Adrenal gland (tissue), 12 donors: ENCODE data around the gene ERC2. TPM values are rescaled to one million over a fixed set of nuclear protein-coding genes. Genes with fewer than 3 reads are reported as not detected.
A peak's percentile ranks its signal among the peaks of the same experiment; 100 is the strongest.

Experiments
- DNase-seq, 7 donors: peaks; one replicate each; pipeline ENCODE4 v3.0.0-alpha.2; 2019 to 2020
- H3K27ac ChIP-seq, 5 donors: fragments of 200-600 bp; sonication (generic) in 4 of 5; 1 replicate in 3 of 5; 2 replicates in 2 of 5; pipeline versions ENCODE4 v1.5.1 to v1.8.0; 2016 to 2020; ENCODE audit warnings: mild to moderate bottlenecking in 1 of 5
- H3K27me3 ChIP-seq: fragments of 200-600 bp; 2 replicates; pipeline ENCODE4 v1.8.0; 2021
- H3K36me3 ChIP-seq, 2 donors: fragments of 200-600 bp; replicated peaks in 1 of 2; 1 replicate in 1 of 2; 2 replicates in 1 of 2; pipeline versions ENCODE4 v1.5.1 to v1.8.0; 2018 to 2022
- H3K4me1 ChIP-seq, 2 donors: fragments of 200-600 bp; replicated peaks in 1 of 2; 1 replicate in 1 of 2; 2 replicates in 1 of 2; pipeline versions ENCODE4 v1.5.1 to v1.8.0; 2018 to 2021
- H3K4me3 ChIP-seq, 4 donors: fragments of 200-600 bp; sonication (generic) in 3 of 4; one replicate each; pipeline ENCODE4 v1.5.1; 2016 to 2018
- H3K9me3 ChIP-seq, 3 donors: fragments of 200-600 bp; sonication (generic) in 1 of 3; replicated peaks in 1 of 3; 1 replicate in 2 of 3; 2 replicates in 1 of 3; pipeline versions ENCODE4 v1.5.1 to v1.8.0; 2016 to 2021
- POLR2A ChIP-seq, 2 donors: fragments of 450-650 bp; IDR thresholded peaks; one replicate each; pipeline ENCODE4 v1.6.1; 2017; ENCODE audit warnings: antibody characterized with exemption in 2 of 2, mild to moderate bottlenecking in 2 of 2, moderate library complexity in 1 of 2
- WGBS, 4 donors: extraction: QIAGEN DNeasy Blood & Tissue Kit in 2 of 4; methylation state at CpG; one replicate each; pipeline versions ENCODE4 v1.1.5 to v1.1.7; 2013 to 2017; 5-methylcytosine and 5-hydroxymethylcytosine counted together
- intact Hi-C, 2 donors: fragments of 100-400 bp; cut with DNase I; formaldehyde crosslinking; loops; one replicate each; pipeline versions ENCODE4 v1.14.1 to v1.15.0; 2022 to 2023
- polyA plus RNA-seq, 3 donors: library from polyadenylated mRNA; stranded (reverse); fragments of 200-250 nt in 2 of 3; fragments of 350-450 nt in 1 of 3; fragmentation: Illumina TruSeq in 1 of 3; extraction: RNeasy Lipid Tissue Mini Kit (QIAGEN cat#74804) in 1 of 3; gene quantifications; one replicate each; pipeline ENCODE4 v1.2.3, GENCODE V29; 2013 to 2014
- total RNA-seq, 9 donors: library from RNA; depleted of rRNA in 4 of 9; stranded (reverse); fragments of >200 nt in 4 of 9; fragments of 120-200 nt in 1 of 9; fragmentation: NEBNext Ultra II Directional in 1 of 9; extraction: Animal tissue kit (Norgen Biotek cat#: 25700) in 1 of 9; gene quantifications; one replicate each; pipeline versions ENCODE4 v1.1.0 to v1.2.4, GENCODE V29; 2013 to 2023
- TF ChIP-seq, protein P1 (sequence below), 6 experiments: fragments of 450-650 bp in 4 of 6; fragments of 200-600 bp in 2 of 6; sonication (generic) in 1 of 6; IDR thresholded peaks; 1 replicate in 5 of 6; 2 replicates in 1 of 6; pipeline versions ENCODE4 v1.5.1 to v1.8.0; 2016 to 2021; ENCODE audit warnings: antibody characterized with exemption in 6 of 6, mild to moderate bottlenecking in 2 of 6, moderate library complexity in 1 of 6
- donor health status: healthy with polysubstance abuse.
- donor health status: Bipolar disorder and iron deficiency.
- donor health status: DM: yes; HTN: yes; CAD: no.
- donor health status: DM: no; HTN: no; CAD: no.
- donor health status: DM: no; HTN: no; CAD: no.
- donor health status: DM: yes; HTN: yes; CAD: no.

ERC2 gene
- total and polyA plus RNA-seq, 12 donors = 0.47 to 5.8 (median 1.5) TPM

DNA sequence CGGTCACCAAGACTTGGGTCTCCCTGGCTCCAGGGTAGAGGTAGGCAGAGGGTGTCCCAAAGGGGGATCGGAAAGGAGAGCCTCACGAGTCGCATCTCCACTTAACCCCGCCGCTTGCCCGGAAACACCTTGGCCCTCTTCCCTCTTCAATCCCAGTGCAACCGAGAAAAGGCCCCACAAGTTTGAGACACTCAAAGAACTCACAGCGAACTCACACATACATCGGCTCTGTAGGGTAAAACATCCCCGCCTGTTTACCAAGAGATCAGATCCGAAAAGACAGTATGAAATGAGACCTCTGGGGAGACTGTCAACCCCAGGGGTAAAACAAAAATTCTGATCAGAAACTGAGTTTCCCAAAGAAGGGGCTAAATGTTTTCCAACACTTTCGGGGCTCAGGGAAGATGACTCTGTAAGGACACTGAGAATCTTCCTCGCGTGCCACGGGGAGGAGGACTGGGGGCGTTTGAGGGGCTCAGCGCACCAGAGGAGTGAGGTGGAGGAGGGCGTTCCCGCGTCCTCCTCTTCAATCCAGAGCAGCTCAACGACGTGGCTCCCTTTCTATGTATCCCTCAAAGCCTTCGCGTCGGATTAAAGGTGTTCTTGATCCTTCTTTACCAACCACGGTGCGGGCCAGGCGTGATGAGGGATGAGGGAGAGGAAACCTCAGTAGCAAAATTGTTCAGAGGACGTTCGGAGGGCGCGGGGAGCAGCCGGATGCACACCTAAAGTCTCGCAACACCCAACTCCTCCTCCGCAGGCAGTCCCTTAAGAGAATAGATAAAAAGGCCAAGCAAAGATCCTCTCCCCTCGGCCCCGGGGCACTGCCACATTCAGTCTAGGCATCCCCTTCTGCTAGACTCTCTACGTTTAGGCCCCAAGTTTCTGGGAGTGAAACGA is 984.8 kb downstream of the ERC2 start:
- no peak overlapping the region for H3K4me3 ChIP-seq
- no peaks in the 10 kb centered on the region for H3K36me3 ChIP-seq
- no peak overlapping the region for H3K27ac ChIP-seq
- H3K4me1 ChIP-seq = peaks cover 0 to 27% of the 10 kb centered on the region in 2 donors
- TF ChIP-seq POLR2A (IDR thresholded peaks at IDR 0.05) = no peak
- TF ChIP-seq, protein P1, sequence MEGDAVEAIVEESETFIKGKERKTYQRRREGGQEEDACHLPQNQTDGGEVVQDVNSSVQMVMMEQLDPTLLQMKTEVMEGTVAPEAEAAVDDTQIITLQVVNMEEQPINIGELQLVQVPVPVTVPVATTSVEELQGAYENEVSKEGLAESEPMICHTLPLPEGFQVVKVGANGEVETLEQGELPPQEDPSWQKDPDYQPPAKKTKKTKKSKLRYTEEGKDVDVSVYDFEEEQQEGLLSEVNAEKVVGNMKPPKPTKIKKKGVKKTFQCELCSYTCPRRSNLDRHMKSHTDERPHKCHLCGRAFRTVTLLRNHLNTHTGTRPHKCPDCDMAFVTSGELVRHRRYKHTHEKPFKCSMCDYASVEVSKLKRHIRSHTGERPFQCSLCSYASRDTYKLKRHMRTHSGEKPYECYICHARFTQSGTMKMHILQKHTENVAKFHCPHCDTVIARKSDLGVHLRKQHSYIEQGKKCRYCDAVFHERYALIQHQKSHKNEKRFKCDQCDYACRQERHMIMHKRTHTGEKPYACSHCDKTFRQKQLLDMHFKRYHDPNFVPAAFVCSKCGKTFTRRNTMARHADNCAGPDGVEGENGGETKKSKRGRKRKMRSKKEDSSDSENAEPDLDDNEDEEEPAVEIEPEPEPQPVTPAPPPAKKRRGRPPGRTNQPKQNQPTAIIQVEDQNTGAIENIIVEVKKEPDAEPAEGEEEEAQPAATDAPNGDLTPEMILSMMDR (IDR thresholded peaks at IDR 0.05) = no peak
- intact Hi-C loops = loop anchor here in 1 of 2 donors (5.0 kb wide), 1 partner anchor 264 kb away; no protein-coding TSS in a partner anchor
- DNase-seq = no peak
- no peaks in the 10 kb centered on the region for H3K9me3 ChIP-seq
- 61 to 73% (median 64%) methylated on average over 40 of the region's 40 CpGs for WGBS, 4 donors
- peaks cover 62% of the 10 kb centered on the region for H3K27me3 ChIP-seq

DNA sequence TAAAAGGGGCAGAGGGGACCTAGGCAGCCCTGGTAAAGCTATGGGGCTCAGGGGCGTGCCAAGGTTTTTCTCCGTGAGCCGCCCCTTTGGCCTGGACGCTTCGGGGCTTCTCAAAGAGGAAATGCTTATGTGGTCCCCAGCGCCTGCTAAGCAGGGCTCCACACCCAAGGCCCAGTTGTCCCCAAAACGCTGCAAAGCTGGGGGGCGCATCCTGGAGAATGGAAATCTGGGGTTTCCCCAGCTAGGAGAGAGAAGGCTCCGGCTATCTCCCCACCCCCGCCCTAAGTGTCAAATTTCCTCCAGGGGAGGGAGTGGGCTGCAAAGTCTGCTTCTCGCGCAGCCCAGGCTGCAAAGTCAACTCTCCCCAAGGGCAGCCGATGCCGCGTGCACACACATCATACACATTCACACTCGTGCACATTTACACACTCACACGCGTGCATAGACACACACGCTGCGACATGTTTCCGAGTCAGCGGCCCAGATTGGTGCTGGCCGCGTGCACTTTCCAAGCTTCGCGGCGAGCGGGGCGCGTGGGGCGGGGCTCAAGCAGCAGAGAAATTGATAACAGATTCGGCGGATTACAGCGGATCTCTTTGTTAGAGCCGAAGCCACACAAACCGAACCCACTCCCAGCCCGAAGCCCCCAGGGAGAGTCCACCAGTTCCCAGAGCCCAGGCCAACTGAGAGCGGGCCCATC is 985.6 kb downstream of the ERC2 start:
- Histone ChIP-seq H3K36me3 (no peaks in the 10 kb centered on the region), H3K27me3 (peaks cover 62% of the 10 kb centered on the region), H3K4me3 (peak overlapping the region in 1 of 4 donors; percentile 36), H3K9me3 (no peaks in the 10 kb centered on the region), H3K4me1 (peaks cover 0 to 27% of the 10 kb centered on the region in 2 donors), H3K27ac (no peak overlapping the region)
- TF ChIP-seq, protein P1 (IDR thresholded peaks at IDR 0.05) = no peak
- TF ChIP-seq POLR2A (IDR thresholded peaks at IDR 0.05) = no peak
- DNase-seq = no peak
- 20 to 57% (median 32%) methylated on average over 28 to 38 of the region's 38 CpGs for WGBS, 4 donors
- intact Hi-C loops = loop anchor here in 1 of 2 donors (5.0 kb wide), 1 partner anchor 265 kb away; no protein-coding TSS in a partner anchor

DNA sequence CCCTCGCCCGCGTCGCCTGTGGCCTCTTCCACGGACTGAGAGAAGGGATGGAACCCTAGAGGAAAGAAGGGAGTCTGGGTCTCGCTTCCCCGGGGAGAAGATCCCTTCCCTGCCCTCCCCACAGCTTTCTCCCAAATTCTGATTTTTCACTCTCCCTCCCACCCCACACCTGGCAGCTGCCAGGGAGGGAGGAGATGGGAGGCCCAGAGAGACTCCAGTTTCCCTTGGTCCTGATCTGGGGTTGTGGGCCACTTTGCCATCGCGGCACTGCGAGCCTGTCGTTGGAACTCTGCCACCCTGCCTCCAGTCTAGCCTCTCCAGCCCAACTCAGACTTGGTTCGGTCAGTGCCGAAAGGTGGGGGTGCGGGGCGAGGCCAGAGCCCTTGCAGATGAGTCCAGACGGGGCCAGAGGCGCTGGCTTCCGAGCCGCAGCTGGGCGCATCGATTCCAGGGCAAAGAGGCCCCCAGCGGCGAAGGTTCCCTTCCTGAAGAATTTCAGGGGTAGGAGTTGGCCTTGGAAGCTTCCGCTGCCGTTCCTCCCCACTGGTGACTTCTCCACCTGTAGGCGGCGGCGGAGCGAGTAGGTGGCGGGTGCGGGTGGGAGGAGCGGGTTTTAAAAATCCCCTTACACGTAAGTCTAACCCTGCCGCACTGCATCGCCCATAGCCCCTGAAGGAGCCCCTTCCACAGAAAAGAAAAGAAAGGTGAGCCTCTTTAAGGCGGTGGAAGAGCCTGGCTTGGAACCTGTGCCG is 986.3 kb downstream of the ERC2 start:
- peak overlapping the region in 1 of 4 donors; percentile 42 for H3K4me3 ChIP-seq
- TF ChIP-seq, protein P1 (IDR thresholded peaks at IDR 0.05) = no peak
- TF ChIP-seq POLR2A (IDR thresholded peaks at IDR 0.05) = no peak
- intact Hi-C loops = loop anchor here in 1 of 2 donors (5.0 kb wide), 1 partner anchor 265 kb away; no protein-coding TSS in a partner anchor
- no peaks in the 10 kb centered on the region for H3K9me3 ChIP-seq
- WGBS, 4 donors = 8 to 21% (median 18%) methylated on average over 7 to 37 of the region's 37 CpGs
- H3K4me1 ChIP-seq = peaks cover 0 to 21% of the 10 kb centered on the region in 2 donors
- H3K27ac ChIP-seq = no peak overlapping the region
- no peaks in the 10 kb centered on the region for H3K36me3 ChIP-seq
- DNase-seq = no peak
- H3K27me3 ChIP-seq = peaks cover 65% of the 10 kb centered on the region
